ELR (cell line): ENCODE results near the gene GNB1L.

Experiments used
- DNase-seq: peaks from one replicate; pipeline ENCODE4 v3.0.0-alpha.2; 2015; ENCODE audit warnings: low read depth

GNB1L gene

DNA sequence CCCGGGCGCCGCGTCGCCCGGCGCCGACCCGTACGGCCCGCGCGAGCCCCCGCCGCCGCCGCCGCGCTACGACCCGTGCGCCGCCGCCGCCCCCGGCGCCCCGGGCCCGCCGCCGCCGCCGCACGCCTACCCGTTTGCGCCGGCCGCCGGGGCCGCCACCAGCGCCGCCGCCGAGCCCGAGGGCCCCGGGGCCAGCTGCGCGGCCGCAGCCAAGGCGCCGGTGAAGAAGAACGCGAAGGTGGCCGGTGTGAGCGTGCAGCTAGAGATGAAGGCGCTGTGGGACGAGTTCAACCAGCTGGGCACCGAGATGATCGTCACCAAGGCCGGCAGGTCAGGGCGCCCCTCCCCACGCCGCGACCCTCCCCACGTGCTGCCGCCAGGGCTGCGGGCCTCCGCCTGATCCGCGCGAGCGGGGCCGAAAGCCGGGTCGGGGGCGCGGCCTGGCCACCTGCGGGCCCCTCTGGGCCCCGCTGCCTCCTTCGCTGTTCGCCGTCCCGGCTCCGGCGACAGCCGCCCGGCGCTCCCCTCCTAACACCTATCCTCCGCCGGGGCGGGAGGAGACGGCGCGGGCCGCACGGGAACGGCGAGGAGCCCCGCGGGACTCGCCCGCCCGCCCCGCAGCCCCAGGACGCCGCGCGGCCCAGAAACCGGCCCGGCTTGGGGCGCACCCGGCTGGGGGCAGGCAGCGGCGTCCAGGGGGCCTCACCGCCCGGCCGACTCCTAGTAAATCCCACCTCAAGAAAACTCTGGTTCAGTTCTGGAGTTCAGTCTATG, 93.5 kb downstream of the GNB1L start:
- no peak for DNase-seq

- no peak for DNase-seq
These were observed 94.4 kb downstream of the GNB1L start, which contains the start of gene TBX1 for GRCh38 chr22:19760058-19760950. Gene TBX1 (plus strand): TSS chr22:19760778. CDS start chr22:19760844, 66 bp downstream.

DNA sequence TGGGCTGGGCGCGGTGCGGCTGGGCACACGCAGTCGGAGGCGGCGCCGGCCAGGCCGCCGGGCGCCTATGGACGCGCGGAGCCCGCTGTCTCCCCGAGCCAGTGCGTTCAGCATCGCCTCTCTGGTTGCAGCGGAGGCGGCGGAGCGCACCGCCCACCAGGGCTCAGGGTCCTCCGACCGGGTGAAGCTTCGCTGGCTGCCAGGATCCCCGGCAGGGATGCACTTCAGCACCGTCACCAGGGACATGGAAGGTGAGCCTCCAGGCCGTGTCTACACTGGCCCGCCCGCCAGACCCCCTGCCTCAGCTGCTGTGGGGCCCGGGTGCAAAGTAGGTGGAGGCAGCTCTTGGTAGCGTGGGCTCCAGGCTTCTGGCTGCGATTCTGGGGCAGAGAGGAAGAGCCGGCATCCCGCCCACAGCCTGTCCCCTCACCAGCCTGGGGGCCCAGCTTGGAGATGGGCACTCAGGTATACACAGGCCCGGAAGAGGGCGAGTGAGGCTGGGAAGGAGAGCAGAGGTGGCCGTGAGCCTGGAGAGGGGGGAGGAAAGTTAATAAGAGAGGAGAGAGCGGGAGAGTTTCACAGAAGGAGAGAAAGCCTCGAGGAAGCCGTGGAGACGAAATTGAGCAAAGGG, 95.1 kb downstream of the GNB1L start:
- DNase-seq: no peak

- DNase-seq: no peak
These were observed 95.7 kb downstream of the GNB1L start for GRCh38 chr22:19758896-19759426.

GRCh38 chr22:19757985-19758895, 96.4 kb downstream of the GNB1L start:
- DNase-seq: no peak

DNA sequence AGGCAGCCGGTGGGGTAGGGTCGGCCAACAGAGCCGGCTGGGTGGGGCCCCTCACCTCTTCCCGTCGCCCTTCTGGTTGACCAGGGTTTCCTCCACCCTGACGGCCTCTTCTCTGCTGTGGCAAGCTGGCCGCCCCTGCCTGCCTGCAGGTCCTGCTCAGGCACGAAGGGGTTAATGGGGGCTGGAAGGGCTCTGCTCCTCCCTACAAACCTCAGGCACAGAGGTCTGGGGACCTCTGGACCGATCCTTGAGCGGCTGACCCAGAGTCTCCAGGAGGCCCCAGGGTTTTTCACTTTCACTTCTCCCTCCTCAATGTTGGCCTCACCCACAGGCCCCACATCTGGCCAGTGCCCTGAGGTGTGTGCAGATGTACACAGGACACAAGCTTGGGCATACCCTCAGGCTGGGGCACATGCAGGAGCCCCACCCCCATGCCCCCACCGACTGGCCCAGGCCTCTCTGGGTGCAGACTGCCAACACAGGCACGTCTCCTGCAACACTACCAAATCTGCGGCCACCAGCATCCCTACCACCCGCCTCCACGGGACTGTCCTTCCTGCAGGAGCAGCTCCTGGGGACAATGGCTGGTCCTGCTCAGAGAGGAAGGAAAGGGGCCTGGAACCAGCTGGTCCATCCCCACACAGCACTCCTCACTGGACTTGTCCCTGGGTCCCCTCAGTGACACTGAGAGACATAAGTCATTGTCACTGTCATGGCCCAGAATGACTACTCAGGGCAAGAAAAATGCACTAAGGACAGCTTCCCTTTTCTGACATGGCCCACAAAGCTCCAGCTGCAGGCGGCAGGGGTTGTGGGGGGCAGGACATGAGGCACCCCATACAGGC, 97.3 kb downstream of the GNB1L start:
- DNase-seq: no peak

- peak; percentile 64 for DNase-seq
These were observed 98.2 kb downstream of the GNB1L start for GRCh38 chr22:19756288-19757128.

- DNase-seq: peak; percentile 28
These were observed 98.9 kb downstream of the GNB1L start for GRCh38 chr22:19755722-19756287.

DNA sequence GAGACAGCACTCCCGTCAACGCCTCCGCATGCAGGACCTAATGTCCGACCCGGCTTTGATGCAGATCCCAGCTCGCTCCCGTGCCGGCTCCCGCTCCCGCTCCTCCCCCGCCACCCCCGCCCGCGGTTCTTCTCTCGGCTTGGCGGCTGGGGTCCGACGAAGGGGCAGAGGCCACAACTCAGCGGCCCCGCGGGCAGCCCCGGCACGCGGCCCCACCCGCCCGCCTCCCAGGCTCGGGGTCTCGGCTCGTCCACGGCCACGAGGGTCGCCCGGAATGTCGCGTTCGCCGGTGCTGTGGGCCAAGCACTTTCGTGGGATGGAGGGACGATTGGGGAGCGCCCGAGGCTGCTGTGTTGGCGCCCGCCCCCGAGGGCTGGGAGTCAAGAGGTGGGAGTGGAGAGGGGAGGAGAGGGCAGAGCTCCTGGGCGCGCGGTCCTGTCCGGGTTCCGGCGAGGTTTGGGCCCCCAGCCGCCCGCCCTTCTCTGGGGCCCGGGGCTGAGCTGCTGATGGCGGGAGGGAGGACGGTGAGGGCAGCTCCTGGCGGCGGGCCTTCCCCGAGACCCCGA, 99.4 kb downstream of the GNB1L start:
- no peak for DNase-seq

GRCh38 chr22:19754701-19755144, 100.0 kb downstream of the GNB1L start:
- no peak for DNase-seq

GRCh38 chr22:19753996-19754700, 100.5 kb downstream of the GNB1L start:
- DNase-seq: no peak

DNA sequence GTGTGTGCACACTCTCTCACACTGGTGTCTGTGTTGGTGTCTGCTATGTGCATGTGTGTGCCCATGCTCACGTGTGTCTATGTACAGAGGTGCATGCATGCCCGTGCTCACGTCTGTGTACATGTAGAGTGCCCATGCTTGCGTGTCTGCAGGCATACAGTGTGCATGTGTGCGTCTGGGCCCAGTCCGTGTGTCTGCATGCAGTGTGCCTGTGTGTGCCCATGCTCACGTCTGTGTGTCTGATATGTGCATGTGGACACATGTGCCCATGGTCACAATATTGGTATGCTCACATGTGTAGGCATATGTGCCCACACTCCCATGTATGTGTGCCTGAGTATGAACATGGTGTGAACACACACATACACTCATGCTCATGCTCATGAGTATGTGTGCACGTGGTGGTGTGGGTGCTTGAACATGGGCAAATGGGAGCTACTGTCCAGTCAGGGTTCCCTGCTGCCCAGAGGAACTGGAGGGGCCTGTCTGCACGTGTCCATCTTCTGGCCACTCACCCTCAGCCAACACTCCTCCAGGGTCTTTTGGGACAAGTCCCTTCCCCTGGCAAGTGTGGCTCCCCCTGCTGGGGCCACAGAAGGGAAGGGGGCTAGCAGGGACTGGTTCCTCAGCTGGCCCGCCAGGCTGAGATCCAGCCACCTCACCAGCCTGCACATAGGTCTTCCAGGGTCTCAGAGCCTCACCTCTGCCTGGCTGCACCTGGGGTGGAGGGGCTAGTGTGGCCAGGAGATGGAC, 101.4 kb downstream of the GNB1L start:
- no peak for DNase-seq

- no peak for DNase-seq
These were observed 103.0 kb downstream of the GNB1L start for GRCh38 chr22:19751497-19752245.

DNA sequence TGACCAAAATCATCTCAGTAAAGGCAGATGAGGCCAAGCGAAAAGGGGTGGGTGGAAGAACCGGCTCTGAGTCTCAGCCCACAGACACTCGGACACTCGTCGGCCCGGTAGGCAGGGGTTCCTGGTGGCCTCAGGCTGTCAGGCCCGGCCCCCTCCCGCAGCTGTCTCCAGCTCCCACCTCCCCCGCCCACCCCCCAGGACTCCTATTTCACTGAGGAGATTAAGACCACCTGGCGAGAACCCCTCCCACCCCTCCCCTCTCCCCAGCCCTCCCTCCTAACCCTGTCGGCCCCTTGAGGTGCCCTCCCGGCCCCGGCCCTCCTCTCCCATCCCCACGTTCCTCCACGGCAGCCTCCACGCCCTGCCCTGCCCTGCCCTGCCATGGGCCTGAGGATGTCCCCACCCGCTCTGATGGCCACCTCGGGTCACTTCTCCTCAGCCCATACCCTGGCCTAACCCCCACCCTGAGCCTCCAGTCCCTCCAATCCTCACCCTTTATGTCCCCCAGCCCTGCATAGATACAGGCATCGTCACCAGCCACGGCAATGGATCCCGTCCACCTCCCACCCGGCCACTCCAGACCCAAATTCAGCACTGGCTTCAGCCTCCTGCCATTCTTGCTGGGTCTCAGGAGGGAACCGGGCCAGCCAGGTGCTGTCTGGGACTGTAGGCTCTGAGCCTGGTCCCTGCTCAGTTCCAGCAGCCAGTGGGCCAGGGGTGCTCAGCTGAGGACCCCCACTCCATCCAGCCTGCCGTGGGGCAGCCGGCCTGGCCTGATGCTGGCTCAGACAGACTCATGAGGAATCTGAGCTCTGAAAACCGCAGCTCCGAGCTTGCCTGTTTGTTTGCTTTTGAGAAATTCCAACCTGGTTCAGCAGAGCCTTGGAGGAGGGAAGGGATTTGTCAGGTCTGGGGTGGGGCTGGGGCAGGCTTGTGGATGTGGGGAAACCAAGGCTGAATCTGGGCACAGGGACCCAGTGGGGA, 103.9 kb downstream of the GNB1L start:
- peak; percentile 70 for DNase-seq

- DNase-seq: no peak
These were observed 104.8 kb downstream of the GNB1L start for GRCh38 chr22:19749876-19750275.
